ENCODE results near the gene PRR15L. TPM values are rescaled to one million over a fixed set of nuclear protein-coding genes. Genes with fewer than 3 reads are reported as not detected.
A peak's percentile ranks its signal among the peaks of the same experiment; 100 is the strongest.

The PRR15L gene
- total and polyA plus RNA-seq, 2 donors (not counting 1 experiment from before 2014, with no cell fraction given): not detected

GRCh38 chr17:48001197-48001596 is 43.5 kb upstream of the PRR15L start:
- no peaks in the 10 kb centered on the region for H3K9me3 ChIP-seq (ENCODE audit: control insufficient read depth, insufficient read depth, low read depth, low read length)
- no peaks in the 10 kb centered on the region for H3K79me2 ChIP-seq (ENCODE audit: control insufficient read depth, insufficient read depth, low read length)
- TF ChIP-seq EZH2 (IDR thresholded peaks at IDR 0.05; ENCODE audit: low read length, missing control alignments) (no peak), CTCF (conservative IDR thresholded peaks at IDR 0.05 in 1 of 2, IDR thresholded peaks at IDR 0.05 in 1 of 2; ENCODE audit: low read depth in 1 of 2, low read length in 2 of 2) (no peak)
- no peak overlapping the region for H3K4me3 ChIP-seq (replicated peaks in 1 of 4; ENCODE audit: control extremely low read depth in 1 of 4, insufficient read depth in 1 of 4, low read depth in 3 of 4, low read length in 4 of 4)
- H3K9ac ChIP-seq (ENCODE audit: insufficient read depth, low read length): no peak overlapping the region
- DNase-seq (ENCODE audit: low read depth in 2 of 2): peak in 1 of 2 donors; percentile 25
- H3K4me1 ChIP-seq (ENCODE audit: control insufficient read depth, extremely low read depth, insufficient read depth, low read length): peaks cover 9% of the 10 kb centered on the region
- H2AFZ ChIP-seq (ENCODE audit: low read length): no peak overlapping the region
- H4K20me1 ChIP-seq (ENCODE audit: control insufficient read depth, extremely low read depth, insufficient read depth, low read length): no peaks in the 10 kb centered on the region
- no peaks in the 10 kb centered on the region for H3K36me3 ChIP-seq (ENCODE audit: control insufficient read depth, insufficient read depth, low read length)
- H3K4me2 ChIP-seq (ENCODE audit: extremely low read depth, insufficient read depth, low read length): no peak overlapping the region
- H3K27me3 ChIP-seq (ENCODE audit: control insufficient read depth, insufficient read depth, low read length): no peaks in the 10 kb centered on the region
- no peak overlapping the region for H3K27ac ChIP-seq (ENCODE audit: insufficient read depth, low read length)

GRCh38 chr17:47999582-47999981 is 41.9 kb upstream of the PRR15L start:
- H3K4me2 ChIP-seq (ENCODE audit: extremely low read depth, insufficient read depth, low read length): no peak overlapping the region
- DNase-seq (ENCODE audit: low read depth in 2 of 2): peak in 1 of 2 donors; percentile 72
- no peaks in the 10 kb centered on the region for H3K36me3 ChIP-seq (ENCODE audit: control insufficient read depth, insufficient read depth, low read length)
- H3K79me2 ChIP-seq (ENCODE audit: control insufficient read depth, insufficient read depth, low read length): no peaks in the 10 kb centered on the region
- H3K4me3 ChIP-seq (replicated peaks in 1 of 4; ENCODE audit: control extremely low read depth in 1 of 4, insufficient read depth in 1 of 4, low read depth in 3 of 4, low read length in 4 of 4): no peak overlapping the region
- TF ChIP-seq CTCF (conservative IDR thresholded peaks at IDR 0.05 in 1 of 2, IDR thresholded peaks at IDR 0.05 in 1 of 2; ENCODE audit: low read depth in 1 of 2, low read length in 2 of 2) (no peak), EZH2 (IDR thresholded peaks at IDR 0.05; ENCODE audit: low read length, missing control alignments) (no peak)
- H3K9ac ChIP-seq (ENCODE audit: insufficient read depth, low read length): no peak overlapping the region
- H2AFZ ChIP-seq (ENCODE audit: low read length): no peak overlapping the region
- H3K27ac ChIP-seq (ENCODE audit: insufficient read depth, low read length): no peak overlapping the region
- no peaks in the 10 kb centered on the region for H3K9me3 ChIP-seq (ENCODE audit: control insufficient read depth, insufficient read depth, low read depth, low read length)
- no peaks in the 10 kb centered on the region for H4K20me1 ChIP-seq (ENCODE audit: control insufficient read depth, extremely low read depth, insufficient read depth, low read length)
- peaks cover 6% of the 10 kb centered on the region for H3K27me3 ChIP-seq (ENCODE audit: control insufficient read depth, insufficient read depth, low read length)
- H3K4me1 ChIP-seq (ENCODE audit: control insufficient read depth, extremely low read depth, insufficient read depth, low read length): peaks cover 9% of the 10 kb centered on the region

GRCh38 chr17:47998044-47998443 is 40.4 kb upstream of the PRR15L start:
- no peaks in the 10 kb centered on the region for H4K20me1 ChIP-seq (ENCODE audit: control insufficient read depth, extremely low read depth, insufficient read depth, low read length)
- TF ChIP-seq EZH2 (IDR thresholded peaks at IDR 0.05; ENCODE audit: low read length, missing control alignments): no peak
- no peak for TF ChIP-seq CTCF (conservative IDR thresholded peaks at IDR 0.05 in 1 of 2, IDR thresholded peaks at IDR 0.05 in 1 of 2; ENCODE audit: low read depth in 1 of 2, low read length in 2 of 2)
- H2AFZ ChIP-seq (ENCODE audit: low read length): no peak overlapping the region
- H3K9me3 ChIP-seq (ENCODE audit: control insufficient read depth, insufficient read depth, low read depth, low read length): no peaks in the 10 kb centered on the region
- peaks cover 6% of the 10 kb centered on the region for H3K27me3 ChIP-seq (ENCODE audit: control insufficient read depth, insufficient read depth, low read length)
- no peaks in the 10 kb centered on the region for H3K79me2 ChIP-seq (ENCODE audit: control insufficient read depth, insufficient read depth, low read length)
- H3K4me3 ChIP-seq (replicated peaks in 1 of 4; ENCODE audit: control extremely low read depth in 1 of 4, insufficient read depth in 1 of 4, low read depth in 3 of 4, low read length in 4 of 4): no peak overlapping the region
- H3K9ac ChIP-seq (ENCODE audit: insufficient read depth, low read length): no peak overlapping the region
- no peak for DNase-seq (ENCODE audit: low read depth in 2 of 2)
- H3K4me2 ChIP-seq (ENCODE audit: extremely low read depth, insufficient read depth, low read length): no peak overlapping the region
- H3K27ac ChIP-seq (ENCODE audit: insufficient read depth, low read length): no peak overlapping the region
- H3K4me1 ChIP-seq (ENCODE audit: control insufficient read depth, extremely low read depth, insufficient read depth, low read length): peaks cover 8% of the 10 kb centered on the region
- no peaks in the 10 kb centered on the region for H3K36me3 ChIP-seq (ENCODE audit: control insufficient read depth, insufficient read depth, low read length)
